CD4-positive, alpha-beta T cell treated with Interleukin-15 for 1 hour (primary cell): Measurements from ENCODE around the gene FPGS.

ENCODE experiments used
- DNase-seq: peaks from one replicate; pipeline ENCODE4 v3.0.0-alpha.2; 2020

Gene FPGS

DNA sequence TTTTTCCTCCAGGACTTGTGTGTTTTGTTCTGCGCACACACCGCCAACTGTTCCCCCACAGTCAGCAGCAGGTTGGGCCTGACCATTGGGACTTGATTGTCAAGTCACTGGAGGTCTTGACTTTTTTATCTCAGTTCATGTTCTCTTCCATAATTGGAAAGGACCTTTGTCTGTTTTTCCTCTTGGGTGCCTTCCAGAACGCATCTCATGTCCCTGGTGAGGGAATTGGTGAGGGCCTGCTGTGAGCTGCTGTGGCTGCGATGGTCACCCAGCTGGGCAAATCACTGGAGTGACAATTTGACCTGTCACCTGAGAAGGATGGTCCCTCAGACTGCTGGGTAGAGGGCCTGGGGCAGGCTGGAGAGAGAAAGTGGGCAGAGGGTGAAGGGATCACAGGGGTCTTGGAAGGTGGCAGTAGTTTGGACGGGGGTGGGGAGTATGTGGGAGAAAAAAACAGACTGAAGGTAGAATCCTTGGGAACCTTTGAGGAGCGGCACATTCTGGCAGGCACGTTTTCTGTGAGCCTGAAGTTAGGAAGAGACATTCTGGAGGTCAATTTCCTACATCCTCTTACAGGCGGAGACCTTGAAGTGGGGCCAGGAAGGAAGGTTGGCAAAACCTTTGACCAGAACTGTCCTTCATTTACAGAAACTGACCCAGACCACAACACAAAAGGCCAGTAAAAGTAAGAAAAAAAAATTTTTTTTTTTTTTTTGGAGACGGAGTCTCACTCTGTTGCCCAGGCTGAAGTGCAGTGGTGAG, 12.4 kb upstream of the FPGS start:
- no peak for DNase-seq

DNA sequence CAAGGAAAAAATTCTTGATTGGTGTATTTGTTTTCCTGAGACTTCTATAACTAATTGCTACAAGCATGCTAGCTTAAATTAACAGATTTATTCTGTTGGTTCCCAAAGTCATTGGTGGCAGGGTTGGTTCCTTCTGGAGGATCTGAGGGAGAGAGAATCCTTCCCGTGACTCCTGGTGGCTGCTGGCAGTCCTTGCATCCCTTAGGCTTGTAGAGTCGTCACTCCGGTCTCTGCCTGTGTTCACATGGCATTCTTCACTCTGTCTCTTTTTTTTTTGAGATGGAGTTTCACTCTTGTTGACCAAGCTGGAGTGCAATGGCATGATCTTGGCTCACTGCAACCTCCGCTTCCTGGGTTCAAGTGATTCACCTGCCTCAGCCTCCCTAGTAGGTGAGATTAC, 11.6 kb upstream of the FPGS start:
- DNase-seq = no peak

DNA sequence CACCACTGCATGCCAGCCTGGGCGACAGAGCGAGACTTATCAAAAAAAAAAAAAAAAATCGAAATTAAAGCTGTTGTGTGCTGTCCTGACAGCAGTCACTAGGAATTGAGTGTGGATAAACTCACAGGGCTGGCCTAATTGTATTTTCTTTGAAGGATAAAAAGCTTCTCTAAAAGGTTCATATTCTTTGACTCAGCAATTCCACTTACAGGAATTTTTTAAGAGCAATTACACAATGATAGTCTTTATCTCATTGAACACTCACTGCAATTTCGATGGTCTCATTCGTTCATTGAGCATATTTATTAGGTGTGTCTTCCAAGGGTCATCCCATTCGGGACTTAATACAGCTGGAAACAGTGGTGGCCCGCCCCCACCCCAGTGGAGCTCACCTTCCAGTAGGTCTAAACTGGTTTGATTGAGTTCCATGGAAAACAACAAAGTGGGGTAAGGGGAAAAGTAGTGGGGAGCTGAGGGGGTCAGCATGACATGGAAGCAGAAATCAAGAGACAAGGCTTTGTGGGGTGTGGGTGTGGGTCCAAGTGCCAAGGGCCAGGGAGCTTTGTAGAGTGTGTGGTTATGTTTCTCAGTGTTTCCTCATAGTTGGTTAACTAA, 10.2 kb upstream of the FPGS start:
- no peak for DNase-seq

DNA sequence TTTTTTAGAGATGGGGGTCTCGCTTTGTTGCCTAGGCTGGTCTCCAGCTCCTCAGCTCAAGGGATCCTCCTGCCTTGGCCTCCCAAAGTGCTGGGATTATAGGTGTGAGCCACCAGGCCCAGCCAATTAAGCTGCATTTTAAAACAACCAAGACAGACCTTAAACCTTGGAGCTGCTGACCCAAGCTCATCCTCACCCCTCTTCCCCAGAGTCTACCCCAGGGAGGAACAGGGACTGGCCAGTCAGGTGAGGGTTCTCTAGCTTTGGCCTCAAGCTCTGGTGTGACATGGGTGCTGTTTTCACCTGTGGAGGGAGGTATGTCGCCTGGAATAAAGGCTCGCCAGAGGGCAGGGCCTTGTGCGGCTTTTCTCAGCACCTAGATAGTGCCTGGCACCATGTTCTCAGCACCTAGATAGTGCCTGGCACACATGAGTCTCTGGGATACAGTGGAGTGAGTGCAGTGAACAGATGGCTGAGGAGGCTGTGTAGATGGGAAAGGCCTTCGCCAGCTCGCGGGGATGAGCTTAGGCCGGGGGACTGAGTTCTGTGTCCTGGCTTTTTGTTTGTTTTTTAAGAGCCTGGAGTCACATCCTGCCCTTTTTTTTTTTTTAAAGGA, 9.5 kb upstream of the FPGS start:
- no peak for DNase-seq

DNA sequence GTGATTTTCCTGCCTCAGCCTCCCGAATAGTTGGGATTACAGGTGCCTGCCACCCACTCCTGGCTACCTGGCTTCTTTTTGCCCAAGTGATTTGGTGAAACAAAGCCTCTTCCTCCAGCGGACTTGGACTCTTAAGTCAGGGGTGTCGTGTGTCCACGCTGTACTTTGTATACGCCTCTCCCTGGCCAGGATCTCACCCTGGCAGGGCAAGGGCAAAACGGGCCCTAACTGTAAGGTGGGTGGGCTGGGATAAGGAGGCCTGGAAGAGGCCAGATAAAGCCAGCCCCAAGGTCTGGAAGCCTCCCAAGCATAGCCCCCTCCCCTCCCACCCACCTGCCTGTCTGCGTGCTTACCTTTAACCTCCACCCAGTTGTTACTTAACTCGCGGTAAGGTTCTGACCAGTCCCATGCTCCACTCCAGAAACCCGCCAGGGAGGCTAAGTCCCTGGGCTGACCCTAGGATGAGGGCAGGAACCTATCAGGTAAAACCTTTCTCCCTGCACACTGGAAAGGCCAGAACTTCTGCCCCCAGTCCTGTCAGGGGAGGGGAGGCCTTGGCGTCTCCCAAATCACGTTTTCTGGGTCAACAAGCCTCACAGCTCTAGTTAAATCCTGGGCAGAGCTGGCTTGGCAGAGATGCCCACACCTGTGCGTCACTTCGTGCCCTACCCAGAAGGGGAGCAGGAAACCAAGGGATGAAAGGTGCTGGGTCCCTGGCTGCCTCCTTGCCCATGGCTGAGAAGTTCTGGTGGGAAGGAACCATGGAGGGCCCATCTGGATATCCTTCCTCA, 8.5 kb upstream of the FPGS start:
- no peak for DNase-seq

DNA sequence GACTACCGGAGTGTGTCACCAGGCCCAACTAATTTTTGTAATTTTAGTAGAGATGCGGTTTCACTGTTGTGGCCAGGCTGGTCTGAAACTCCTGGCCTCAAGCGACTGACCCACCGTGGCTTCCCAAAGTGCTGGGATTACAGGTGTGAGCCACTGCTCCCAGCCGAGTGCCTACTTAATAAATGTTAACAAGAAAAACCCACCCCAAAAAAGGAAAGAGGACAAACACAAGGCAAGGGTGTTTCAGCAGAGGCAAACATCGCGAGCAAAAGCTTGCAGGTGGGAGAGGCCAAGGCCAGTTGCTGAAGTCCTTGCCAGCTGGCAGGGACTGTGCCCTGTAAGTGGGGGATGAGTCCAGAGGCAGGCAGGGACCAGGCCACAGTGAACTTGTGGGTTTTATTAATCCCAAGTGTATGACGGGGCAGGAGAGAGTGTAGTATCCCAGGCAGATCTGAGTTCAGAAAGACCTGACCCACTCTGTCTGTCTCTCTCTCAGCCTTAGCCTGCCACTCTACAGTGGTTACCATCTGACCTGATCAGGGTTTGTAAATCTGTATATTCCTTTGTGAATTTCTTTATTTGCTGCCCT, 6.4 kb upstream of the FPGS start:
- no peak for DNase-seq

DNA sequence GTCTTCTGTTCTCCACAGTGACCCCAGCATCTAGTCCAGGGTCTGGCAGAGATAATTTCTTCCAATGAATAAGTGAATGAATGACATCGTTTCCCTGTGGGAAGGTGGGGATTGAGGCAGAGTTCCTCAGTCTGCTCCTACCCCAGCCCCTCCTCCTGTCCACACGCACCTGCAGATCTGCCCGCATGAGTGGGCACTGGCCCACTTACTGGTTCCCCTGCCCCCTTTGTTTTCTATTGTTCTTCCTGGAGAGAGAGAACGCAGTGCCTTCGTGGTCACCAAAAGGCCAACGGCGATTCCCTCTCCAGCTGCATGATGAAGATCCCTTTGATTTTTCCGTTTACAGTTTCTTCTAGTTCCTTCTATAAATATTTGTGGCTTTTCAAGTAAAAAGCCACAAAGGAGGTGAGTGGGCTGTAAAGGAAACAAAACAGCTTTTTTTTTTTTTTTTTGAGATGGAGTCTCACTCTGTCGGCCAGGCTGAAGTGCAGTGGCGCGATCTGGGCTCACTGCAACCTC, 5.8 kb upstream of the FPGS start:
- no peak for DNase-seq

DNA sequence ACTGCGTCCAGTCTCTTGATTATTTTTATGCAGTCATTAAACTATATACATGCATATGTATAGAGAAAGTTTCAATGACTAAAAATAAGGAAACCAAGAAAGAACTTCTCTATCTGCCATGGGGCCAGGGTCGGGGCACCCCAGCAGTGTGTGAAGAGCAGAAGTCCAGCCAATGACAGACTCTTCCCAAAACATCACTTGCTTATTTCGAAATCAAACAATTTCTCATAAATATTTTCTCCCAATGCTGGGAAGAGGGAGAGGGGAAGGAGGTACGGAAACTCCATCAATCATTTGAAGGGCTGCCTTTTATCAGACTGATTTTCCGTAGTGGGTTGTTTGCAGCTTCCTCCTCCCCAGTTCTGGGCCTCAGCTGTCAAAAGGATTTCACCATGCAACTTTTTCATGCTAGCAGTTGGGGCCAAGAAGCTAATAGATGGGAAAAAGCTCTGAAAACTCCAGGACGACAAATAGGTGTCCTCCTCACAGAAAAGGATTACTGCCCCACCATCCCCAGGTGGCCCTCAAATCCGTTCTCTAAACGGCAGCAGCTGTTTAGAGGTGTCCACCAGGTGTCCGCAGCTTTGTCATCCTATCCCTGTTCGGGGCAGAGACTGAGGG, 617 bp upstream of the FPGS start:
- peak; percentile 44 for DNase-seq

DNA sequence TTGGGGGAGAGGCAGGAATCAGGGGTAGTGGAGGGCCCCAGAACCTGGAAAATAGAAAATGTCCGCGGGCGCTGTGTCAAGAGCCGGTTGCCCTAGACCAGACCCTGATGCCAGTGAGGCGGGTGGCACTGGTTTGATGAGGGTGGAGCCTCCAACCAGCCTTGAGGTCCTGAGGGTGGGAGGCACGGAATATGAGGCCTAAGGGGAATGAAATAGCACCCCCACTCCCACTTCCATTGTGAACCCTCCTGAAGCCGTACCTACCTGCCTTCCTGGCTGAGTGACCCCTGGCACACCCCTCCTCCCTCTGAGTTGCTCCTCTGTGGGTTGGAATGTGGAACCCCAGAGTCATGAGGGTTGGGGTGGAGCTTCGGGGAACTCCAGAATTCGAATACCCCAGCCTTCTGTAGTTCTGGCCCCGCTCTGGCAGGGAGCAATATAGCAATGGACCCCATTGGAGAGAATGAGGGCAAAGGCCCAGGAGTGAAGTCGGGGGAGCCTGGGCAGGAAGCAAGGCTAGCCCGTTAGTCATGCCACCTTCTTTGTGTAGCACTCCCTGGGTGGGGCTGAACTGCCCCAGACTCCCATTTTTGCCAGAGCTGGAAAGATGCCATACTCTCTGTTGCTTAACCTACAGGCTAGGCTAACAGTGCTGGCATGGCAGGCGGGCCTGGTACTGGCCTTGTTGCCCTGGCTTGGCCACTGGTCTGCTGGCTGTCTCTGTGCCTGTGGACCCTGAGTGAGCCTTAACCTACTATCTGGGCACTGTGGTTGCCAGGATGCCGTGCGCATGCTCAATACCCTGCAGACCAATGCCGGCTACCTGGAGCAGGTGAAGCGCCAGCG, 1.0 kb downstream of the FPGS start:
- DNase-seq = no peak

DNA sequence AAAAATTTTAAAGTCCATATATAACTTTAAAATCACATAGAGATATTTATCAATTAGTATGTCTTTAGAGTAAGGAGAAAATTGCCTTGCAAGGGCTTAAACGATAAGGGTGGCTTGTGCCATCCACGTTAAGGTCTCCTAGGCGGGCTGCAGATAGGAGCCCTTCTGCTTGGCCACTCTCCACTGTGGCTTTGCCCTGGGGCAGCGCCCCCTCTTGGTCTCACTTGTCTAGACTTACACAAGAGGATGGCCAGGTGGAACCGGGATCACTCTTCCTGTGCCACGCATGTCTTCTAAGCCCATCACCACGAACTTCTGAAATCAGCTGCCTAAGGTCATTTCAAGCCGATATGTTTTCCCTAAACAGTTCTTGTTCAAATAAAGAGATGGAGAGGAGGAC, 2.9 kb downstream of the FPGS start:
- no peak for DNase-seq

DNA sequence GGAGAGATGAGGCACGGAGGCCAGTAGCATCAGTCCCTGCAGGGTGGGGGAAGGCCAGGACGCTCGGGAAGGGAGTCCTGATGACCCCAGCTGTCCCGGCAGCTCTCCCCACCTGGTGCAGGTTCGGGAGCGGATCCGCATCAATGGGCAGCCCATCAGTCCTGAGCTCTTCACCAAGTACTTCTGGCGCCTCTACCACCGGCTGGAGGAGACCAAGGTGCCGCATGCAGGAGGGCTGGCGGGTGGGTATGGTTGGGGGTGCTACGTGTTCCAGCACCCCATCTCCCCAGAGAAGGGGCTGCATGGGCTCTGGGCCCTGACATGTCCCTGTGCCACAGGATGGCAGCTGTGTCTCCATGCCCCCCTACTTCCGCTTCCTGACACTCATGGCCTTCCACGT, 4.2 kb downstream of the FPGS start:
- no peak for DNase-seq

DNA sequence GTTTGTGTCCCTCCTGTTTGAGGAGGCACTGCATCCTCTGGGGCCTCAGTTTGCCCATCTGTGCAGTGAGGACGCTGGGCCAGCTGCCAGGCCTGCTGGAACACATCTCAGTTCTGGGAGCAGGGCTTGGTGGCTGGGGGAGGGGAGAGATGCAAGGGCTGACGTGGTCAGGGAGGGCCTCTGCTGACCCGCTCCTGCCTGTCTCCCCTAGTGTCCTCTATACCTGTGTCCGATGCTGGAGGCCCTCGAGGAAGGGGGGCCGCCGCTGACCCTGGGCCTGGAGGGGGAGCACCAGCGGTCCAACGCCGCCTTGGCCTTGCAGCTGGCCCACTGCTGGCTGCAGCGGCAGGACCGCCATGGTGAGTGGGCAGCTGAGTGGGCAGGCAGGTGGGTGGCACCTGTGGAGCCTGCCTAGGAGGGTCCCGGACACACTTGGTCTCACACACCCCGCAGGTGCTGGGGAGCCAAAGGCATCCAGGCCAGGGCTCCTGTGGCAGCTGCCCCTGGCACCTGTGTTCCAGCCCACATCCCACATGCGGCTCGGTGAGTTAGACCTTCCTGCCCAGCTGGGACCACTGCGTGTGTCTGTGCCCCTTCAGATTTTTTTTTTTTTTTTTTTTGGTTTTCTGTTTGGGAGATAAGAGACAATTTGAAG, 5.8 kb downstream of the FPGS start:
- DNase-seq = no peak

DNA sequence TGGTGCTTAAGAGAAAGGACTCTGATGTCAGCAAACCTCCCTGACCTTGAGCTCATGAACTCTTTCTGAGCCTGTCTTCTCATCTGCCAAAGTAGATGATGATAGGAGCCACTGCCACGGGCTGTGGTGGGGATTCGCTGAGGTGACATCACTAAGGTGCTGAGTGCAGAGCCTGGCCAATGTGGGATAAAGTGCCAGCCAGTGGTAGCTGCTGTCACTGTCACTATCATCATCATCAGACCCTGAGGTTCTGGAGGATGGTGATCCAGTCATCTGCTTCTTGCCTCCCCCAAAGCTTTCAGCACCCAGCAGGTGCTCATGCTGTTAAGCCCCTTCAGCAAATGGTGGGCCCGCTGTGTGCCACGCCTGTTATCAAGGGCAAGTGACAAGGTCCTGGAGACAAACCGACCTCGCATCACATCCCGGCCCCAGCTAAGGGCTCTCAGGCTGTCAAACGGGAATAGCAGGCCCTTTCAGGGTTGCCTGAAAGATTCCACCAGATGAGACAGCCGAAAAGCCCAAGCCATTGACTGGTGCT, 6.4 kb downstream of the FPGS start:
- no peak for DNase-seq

DNA sequence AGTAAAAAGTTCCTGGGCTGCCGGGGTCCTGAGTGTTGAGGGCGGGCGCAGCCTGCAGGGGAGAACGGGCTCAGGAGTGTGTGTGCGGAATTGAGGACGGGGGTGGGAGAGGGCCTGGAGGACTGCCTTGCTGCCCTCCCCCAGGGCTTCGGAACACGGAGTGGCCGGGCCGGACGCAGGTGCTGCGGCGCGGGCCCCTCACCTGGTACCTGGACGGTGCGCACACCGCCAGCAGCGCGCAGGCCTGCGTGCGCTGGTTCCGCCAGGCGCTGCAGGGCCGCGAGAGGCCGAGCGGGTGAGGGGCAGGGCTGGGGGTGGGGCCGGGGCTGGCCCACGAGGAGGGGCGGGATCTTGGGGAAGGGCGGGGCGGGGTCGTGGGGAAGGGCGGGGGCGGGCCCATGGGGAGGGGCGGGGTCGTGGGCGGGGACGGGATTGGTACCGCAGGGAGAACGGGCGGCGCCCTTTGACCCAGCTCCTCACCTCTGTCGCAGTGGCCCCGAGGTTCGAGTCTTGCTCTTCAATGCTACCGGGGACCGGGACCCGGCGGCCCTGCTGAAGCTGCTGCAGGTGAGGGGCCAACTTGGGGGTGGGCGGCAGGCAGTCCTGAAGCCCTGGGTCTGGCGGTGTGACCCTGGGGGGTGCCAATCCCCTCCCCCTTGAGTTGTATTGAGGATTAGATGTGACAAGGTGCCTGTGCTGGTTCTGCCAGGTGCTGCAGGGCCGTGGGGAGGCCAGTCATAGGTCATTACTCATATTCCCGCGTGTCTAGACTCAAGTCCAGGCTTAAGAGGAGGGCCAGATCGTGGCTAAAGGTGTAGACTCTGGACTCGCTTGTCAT, 7.1 kb downstream of the FPGS start:
- no peak for DNase-seq

DNA sequence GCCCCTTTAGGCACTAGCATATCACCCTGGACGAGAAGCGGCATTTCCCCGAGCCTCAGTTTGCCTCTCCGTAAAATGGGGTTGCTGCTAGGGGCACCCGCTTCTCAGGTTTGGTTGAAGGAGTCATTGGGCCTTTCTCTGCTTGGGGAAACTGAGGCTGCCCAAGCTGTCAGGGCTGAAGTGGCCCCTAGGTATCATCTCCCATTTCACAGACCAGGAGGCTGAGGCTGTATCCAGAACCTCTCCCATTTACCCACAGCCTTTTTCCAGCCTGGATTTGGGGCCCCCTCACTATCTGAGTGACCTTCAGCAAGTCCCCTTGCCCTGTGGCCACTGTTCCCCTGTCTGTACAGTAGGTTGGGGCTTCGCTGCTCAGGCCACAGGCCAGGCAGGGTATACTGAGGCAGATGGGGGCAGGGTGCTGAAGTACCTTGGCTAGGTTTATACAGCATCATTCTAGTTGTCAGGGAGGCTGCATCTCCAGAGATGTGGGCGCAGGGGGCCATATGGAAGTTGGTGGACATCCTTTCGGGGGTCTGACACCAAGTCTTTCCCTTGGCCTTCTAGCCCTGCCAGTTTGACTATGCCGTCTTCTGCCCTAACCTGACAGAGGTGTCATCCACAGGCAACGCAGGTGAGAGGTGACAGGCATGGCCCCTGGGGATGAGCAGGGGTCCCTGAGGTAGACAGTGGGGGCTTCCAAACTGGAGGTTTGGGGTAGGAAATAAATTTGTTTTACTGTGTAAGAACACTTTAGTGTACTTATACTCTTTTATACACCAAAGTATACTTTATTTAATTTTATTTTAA, 7.9 kb downstream of the FPGS start:
- no peak for DNase-seq

DNA sequence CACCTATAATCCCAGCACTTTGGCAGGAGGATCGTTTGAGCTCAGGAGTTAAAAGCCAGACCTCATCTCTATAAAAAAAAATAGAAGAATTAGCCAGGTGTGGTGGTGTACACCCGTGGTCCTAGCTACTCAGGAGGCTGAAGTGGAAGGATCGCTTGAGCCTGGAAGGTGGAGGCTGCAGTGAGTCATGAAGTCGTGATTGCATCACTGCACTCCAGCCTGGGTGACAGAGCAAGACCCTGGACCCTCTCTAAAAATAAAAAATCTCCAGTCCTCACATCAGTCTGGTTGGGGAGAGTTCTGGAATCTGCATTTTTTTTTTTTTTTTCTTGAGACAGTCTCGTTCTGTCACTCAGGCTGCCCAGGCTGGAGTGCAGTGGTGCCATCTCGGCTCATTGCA, 9.3 kb downstream of the FPGS start:
- no peak for DNase-seq

DNA sequence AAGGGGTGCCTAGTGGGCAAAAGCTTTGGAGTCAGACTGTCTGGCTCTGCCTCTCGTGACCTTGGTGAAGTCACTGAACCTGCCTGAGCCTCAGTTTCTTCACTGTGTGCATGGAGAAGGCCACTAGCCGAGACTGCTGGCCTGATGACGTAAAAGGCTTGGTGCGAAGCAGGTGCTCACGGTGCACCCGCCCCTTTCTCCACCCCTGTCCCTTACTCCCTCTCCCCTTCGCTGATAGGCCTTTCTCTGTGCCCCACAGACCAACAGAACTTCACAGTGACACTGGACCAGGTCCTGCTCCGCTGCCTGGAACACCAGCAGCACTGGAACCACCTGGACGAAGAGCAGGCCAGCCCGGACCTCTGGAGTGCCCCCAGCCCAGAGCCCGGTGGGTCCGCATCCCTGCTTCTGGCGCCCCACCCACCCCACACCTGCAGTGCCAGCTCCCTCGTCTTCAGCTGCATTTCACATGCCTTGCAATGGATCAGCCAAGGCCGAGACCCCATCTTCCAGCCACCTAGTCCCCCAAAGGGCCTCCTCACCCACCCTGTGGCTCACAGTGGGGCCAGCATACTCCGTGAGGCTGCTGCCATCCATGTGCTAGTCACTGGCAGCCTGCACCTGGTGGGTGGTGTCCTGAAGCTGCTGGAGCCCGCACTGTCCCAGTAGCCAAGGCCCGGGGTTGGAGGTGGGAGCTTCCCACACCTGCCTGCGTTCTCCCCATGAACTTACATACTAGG, 10.4 kb downstream of the FPGS start:
- no peak for DNase-seq

DNA sequence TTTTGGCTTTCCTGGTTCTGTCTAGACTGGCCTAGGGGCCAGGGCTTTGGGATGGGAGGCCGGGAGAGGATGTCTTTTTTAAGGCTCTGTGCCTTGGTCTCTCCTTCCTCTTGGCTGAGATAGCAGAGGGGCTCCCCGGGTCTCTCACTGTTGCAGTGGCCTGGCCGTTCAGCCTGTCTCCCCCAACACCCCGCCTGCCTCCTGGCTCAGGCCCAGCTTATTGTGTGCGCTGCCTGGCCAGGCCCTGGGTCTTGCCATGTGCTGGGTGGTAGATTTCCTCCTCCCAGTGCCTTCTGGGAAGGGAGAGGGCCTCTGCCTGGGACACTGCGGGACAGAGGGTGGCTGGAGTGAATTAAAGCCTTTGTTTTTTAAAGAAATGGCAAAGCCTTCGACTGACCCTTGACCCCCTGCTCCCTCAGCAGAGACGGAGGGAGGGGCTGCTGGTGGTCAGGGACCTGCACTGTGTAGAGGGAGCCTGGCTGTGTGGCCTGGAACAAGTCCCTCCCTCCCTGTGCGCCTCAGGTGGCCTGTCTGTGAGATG, 11.1 kb downstream of the FPGS start:
- DNase-seq = no peak
